Left colon (tissue), 2 donors: ENCODE measurements around the gene ARRB2. TPM values are rescaled to one million over a fixed set of nuclear protein-coding genes. Genes with fewer than 3 reads are reported as not detected.
"Not testable (repeated sequence)": the region's sequence is repeated elsewhere in the genome, so short reads cannot be mapped to it uniquely, and the experiment has no call there.

Experiments used
- ATAC-seq: fragments of 200-7000 bp; cut with Tn5 transposase; one replicate; pipeline ENCODE4 v1.9.1; 2020; ENCODE audit warnings: mild to moderate bottlenecking, moderate library complexity
- DNase-seq, 2 donors: peaks; one replicate each; pipeline ENCODE4 v3.0.0-alpha.2; 2020
- intact Hi-C, 2 donors: fragments of 100-400 bp; cut with DNase I in 1 of 2; cut with micrococcal nuclease in 1 of 2; formaldehyde crosslinking; loops; one replicate each; pipeline versions ENCODE4 v1.11.2 to v1.14.0; 2022; cut with DNase I, micrococcal nuclease
- total RNA-seq, 2 donors: library from RNA; stranded (reverse); fragmentation: NEBNext Ultra II Directional; extraction: Animal tissue kit (Norgen Biotek cat#: 25700); gene quantifications; one replicate each; pipeline ENCODE4 v1.2.1, GENCODE V29; 2021
- donor health status: DM: no; HTN: no; CAD: no.
- donor health status: DM: yes; HTN: yes; CAD: no.

Gene ARRB2
- total RNA-seq, 2 donors from 2014 or later = 27.2 to 45.1 TPM

DNA sequence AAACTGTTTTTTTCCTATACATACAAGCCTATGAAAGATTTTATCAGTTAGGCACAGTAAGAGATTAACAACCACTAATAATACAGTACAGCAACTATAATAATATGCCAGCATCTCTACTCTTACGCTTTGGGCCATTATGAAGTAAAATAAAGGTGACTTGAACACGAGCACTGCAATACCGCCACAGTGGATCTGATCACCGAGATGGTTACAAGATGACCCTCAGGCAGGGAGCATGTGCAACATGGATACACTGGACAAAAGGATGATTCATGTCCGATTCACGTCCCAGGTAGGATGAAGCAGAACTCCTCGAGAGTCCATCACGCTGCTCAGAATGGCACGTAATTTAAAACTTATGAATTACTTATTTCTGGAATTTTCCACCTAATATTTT, 17.0 kb upstream of the ARRB2 start:
- intact Hi-C loops = no loop called here
- no peak for ATAC-seq

DNA sequence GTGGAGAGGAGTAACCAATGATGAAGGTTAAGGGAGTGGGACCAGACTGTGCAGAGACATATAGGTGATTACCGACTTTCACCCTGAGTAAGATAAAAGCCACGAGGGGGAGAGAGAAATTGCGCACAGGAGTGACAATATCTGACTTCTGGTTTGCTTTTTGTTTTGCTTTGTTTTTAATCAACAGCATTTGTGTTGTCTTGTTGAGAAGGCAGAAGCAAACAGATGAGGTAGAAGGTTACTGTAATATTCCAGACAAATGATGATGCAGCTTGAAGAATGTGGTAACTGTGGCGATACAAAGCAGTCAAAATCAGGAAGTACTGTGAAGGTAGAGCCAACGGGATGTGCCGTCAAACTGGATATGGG, 14.0 kb upstream of the ARRB2 start:
- DNase-seq (no peak), ATAC-seq (no peak)
- intact Hi-C loops = no loop called here

More for the DNA sequence above, 17.0 kb upstream of the ARRB2 start:
- no peak for DNase-seq

DNA sequence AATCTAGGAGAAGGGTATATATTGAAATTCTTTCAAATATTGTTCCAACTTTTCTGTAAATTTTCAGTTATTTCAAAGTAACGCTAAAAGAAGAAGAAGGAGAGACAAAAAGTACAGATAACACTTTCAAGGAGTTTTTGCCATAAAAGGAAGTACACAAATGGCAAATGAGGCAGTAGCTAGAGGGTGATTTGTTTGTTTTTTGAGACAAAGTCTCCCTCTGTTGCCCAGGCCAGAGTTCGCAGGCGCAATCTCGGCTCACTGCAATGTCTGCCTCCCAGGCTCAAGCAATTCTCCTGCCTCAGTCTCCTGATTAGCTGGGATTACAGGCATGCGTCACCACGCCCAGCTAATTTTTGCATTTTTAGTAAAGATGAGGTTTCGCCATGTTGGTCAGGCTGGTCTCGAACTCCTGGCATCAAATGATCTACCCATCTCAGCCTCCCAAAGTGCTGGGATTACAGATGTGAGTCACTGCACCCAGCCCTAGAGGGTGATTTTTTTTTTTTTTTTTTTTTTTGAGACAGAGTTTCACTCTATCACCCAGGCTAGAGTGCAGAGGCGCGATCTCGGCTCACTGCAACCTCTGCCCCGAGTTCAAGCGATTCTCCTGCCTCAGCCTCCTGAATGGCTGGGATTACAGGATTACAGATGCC, 10.9 kb upstream of the ARRB2 start:
- intact Hi-C loops = loop anchor here in 1 of 2 donors (10.0 kb wide), 1 partner anchor 185 kb away; no protein-coding TSS in a partner anchor

DNA sequence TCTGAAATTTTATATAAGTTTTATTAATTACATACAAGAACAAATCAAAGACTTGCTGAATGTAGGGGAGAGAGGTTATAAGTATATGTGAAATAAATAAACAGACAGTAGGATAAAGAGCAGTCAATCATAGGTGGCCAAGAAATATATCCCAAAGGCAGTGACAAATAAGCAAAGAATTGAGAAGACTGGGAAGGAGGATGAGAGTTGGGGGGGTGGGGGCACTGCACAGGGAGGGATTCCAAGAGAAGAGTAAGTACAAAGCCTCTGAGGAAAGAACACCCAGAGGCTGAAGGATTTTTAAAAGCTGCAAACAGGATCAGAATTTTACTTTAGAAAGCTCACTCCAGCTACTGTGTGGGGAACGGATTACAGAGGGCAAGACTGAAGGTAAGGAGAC, 9.3 kb upstream of the ARRB2 start:
- ATAC-seq = no peak
- no peak for DNase-seq
- intact Hi-C loops = loop anchor here in 1 of 2 donors (10.0 kb wide), 1 partner anchor 184 kb away; no protein-coding TSS in a partner anchor

More for the DNA sequence above, 10.9 kb upstream of the ARRB2 start:
- peak; percentile 31 for ATAC-seq
- not testable (repeated sequence) for DNase-seq

DNA sequence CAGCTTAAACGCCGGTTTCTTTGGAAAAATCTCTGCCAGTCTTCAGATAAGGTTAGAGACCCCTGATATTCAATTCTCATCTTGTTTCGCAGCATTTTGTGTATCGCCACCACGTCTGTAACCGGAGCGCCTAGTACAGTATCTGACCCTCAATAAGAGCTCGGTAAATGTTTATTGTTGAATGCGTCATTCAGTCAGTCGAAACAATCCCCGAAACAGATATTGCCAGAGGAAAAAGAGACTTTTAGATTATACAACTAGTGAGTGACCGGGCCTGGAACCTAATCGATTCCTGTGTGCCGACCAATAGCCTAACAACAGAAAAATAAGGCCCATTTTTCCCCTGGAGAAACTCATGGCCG, 7.1 kb upstream of the ARRB2 start:
- ATAC-seq (peak; percentile 5), DNase-seq (no peak)
- intact Hi-C loops = loop anchor here in 1 of 2 donors (10.0 kb wide), 1 partner anchor 181 kb away; no protein-coding TSS in a partner anchor

DNA sequence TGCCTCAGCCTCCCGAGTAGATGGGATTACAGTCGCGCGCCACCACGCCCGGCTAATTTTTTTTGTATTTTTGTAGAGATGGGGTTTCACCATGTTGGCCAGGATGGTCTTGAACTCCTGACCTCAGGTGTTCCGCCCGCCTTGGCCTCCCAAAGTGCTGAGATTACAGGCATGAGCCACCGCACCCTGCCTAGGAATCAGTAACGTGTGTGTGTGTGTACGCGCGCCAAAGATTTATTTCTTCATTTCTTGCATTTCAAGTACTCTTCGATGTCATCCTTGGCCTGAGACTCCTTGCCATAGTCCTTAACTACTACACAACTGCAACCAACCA, 5.9 kb upstream of the ARRB2 start:
- not testable (repeated sequence) for DNase-seq, ATAC-seq
- intact Hi-C loops = loop anchor here in 1 of 2 donors (10.0 kb wide), 1 partner anchor 180 kb away; no protein-coding TSS in a partner anchor

DNA sequence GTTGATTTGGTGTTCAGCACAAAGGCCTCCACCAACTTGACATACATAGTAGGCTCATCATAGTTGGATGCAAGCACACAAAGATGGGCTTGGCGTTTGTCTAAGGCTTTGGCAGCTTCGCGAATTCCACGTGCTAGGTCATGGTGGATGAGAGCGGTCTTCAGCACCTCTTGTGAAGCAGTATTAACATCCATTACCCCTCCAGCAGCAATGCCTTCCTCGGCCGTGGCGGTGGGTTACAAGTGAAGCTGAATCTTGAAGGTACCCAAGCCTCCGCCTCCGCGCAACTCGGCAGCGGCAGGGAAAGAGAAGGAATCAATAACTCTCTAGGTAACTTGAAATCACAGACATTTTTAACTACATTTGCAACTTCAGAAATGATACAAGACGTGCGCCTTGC, 5.4 kb upstream of the ARRB2 start:
- intact Hi-C loops = loop anchor here in 1 of 2 donors (10.0 kb wide), 1 partner anchor 180 kb away; no protein-coding TSS in a partner anchor
- ATAC-seq (no peak), DNase-seq (no peak)

DNA sequence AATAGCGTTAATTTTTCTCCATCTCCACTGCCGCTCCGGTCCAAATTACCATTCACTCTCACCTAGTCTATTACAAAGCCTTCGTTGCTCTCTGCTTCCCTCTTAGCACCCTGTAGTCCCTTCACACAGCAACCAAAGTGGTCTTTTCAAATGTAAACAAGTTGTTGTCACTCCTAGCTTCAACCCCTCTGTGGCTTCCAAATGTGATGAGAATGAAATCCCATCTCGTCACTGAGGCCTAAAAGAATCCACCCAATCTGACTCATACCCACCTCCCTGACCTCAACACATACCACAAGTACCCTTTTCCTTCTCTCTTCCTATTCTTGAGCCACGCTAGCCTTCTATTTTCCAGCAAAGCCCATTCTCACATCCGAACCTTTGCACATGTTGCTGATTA, 4.3 kb upstream of the ARRB2 start:
- DNase-seq (no peak), ATAC-seq (no peak)
- intact Hi-C loops = loop anchor here in 1 of 2 donors (10.0 kb wide), 1 partner anchor 179 kb away; no protein-coding TSS in a partner anchor

DNA sequence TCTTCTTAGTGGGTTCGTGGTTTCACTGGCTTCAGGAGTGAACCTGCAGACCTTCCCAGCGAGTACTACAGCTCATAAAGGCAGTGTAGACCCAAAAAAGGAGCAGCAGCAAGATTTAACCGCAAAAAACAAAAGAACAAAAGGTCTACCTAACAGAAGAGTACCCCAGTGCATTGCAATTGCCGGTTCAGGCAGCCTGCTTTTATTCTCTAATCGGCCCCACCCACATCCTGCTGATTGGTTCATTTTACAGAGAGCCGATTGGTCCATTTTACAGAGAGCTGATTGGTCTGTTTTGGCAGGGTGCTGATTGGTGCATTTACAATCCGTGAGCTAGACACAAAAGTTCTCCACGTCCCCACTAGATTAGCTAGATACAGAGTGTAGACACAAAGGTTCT, 2.0 kb upstream of the ARRB2 start:
- DNase-seq = no peak
- intact Hi-C loops = loop anchor here in 1 of 2 donors (10.0 kb wide), 1 partner anchor 176 kb away; no protein-coding TSS in a partner anchor

DNA sequence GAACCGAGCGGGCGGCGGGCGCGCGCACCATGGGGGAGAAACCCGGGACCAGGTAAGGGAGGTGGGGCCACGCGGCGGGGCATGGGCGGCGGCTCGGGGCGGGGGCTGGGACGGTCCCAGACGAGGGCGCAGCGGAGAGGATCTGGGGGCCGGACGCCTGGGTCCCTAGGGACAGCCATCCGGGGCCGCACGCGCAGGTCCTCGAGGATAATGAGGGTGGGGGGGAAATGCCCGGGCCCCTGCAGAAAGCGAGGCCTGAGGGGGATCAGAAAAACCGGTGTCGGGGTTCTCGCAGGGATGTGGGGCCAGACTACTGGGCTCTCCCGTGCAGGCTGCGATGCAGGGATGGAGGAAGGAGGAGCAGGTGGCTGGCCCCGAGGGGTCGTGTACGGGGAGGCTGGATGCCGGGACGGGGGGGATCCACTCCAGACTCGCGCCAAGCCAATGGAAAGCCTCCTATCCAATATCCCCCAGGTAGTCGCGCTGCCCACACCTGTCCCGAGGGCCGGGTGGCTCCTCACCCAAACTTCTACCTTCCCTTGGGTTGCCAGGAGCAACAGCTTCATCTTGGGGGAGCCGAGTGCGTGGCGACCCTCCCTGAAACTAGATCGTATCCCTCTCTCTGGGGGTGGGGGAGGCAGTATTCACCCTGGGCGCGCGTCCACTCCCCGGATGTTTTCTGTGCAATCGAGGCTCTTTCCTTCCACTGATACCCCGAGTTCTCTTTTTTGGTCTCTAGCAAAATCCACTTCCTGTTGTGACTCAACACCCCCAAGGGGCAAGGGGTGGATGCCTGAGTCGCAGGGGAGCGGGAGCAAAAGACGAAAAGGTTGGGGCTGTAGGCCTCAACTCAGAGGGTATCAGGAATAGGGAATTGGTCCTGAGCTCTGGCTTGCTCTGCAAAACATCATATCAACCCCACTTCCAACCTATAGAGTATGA, 532 bp downstream of the ARRB2 start:
- ATAC-seq = peak; percentile 2

More for the DNA sequence above, 2.0 kb upstream of the ARRB2 start:
- ATAC-seq = no peak

DNA sequence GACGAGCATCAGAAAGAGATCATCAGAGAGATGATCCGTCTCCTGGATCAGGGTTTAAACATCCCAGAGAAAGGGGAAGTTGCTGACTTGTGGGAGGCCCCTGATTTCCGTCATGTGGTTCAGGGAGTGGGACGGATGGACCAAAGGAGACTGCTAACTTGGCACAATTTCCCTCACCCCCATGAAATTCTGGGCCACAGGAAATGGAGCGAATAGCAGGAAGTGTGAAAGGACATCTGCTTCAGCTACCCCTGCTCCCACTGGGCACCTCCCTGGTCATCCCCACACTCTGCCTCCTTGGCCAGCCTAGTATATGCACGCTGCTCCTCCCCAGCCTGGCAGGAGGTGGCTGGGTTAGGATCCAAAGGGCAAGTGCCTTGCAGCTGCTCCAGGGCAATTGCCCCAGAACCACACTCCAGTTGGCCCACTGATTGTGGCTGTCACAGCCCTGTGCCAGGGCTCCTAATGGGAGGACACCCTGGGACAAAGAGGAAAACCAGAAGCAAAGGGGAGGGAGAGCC, 1.3 kb downstream of the ARRB2 start:
- intact Hi-C loops = no loop called here
- ATAC-seq (peak; percentile 64), DNase-seq (peak; percentile 69 to 81)

More for the DNA sequence above, 532 bp downstream of the ARRB2 start:
- DNase-seq = peak in 1 of 2 donors; percentile 51
- intact Hi-C loops = no loop called here

DNA sequence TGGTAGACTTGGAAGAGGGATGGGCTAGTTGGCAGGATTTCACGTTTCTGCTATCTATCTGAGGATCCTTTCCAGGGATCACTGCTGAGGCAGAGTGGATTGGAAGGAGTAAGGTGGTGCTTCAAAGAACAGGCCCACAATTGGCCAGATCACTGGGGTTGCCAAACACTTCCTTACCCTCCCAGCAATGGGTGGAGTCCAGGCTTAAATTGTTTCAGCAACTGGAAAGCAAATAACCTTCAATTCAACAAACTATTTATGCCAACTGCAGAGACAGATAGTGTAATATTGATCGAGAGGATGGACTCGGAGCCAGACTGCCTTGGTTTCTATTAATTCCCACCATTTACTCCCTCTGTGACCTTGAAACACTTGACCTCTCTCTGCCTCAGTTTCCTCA, 2.1 kb downstream of the ARRB2 start:
- intact Hi-C loops = no loop called here
- ATAC-seq = peak; percentile 23

DNA sequence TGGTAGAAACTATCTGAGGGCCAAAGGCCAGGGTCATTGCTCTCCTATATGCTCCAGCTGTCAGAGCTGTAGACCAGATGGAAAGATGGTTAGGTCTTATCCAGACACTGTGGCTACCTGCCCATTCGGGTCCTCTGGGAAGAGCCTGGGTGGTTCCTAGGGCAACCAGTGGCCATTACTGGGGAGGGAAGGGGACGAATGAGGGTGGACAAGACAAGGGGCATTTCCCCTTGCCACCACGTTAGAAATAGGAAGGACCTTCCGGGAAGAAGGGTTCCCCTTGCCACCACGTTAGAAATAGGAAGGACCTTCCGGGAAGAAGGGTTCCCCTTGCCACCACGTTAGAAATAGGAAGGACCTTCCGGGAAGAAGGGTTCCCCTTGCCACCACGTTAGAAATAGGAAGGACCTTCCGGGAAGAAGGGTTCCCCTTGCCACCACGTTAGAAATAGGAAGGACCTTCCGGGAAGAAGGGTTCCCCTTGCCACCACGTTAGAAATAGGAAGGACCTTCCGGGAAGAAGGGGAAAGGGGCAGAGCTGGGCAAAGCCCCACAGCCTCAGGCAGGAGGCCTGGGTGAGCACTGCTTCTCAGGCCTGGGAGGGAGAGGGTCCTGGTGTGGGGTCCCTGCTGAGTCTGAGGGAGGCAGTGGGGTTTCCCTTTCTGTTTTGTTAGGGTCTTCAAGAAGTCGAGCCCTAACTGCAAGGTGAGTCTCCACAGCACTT, 4.1 kb downstream of the ARRB2 start:
- DNase-seq, ATAC-seq, intact Hi-C loops: not testable (repeated sequence)

More for the DNA sequence above, 2.1 kb downstream of the ARRB2 start:
- no peak for DNase-seq

DNA sequence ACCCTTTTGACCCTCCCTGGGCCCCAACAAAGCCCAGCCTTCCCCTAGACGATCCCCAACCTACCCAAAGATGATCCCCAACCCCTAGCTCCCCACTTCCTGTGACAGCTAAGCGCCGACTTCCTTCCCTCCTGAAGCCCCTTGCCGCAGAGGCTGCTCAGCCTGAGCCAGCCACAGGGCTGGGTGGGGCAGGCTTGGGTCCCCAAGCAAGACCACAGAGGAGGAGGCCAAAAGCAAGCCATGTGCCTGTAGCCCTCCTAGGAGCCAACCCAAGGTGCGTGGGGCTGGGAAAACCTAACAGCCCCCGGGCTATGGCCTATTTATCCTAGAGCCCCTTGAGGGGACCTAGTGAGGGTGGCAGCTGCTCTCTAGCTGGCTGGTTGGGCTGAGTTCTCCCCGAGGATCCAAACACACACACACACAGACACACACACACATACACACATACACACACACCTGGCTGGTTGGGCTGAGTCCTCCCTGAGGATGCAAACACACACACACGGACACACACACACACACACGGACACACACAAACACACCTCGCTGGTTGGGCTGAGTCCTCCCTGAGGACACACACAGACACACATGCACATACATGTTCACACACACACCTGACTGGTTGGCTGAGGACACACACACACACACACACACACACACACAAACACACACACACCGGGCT, 4.8 kb downstream of the ARRB2 start:
- no peak for ATAC-seq
- intact Hi-C loops = no loop called here
- no peak for DNase-seq

DNA sequence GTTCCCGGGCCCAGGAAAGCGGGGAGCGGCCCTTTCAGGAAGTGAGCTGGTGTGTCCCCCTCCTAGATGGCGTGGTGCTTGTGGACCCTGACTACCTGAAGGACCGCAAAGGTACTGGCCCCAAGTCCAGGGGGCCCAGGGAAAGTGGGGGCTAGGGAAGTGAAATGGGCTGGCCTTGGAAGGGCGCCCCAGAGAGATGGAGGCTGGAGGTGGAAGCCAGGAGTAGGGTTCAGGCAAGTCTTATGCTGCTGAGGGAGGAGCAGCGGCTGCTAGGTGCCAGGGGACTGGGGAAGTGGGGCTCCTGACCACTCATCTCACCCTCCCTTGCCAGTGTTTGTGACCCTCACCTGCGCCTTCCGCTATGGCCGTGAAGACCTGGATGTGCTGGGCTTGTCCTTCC, 5.6 kb downstream of the ARRB2 start:
- intact Hi-C loops = no loop called here
- no peak for DNase-seq
- ATAC-seq = no peak

DNA sequence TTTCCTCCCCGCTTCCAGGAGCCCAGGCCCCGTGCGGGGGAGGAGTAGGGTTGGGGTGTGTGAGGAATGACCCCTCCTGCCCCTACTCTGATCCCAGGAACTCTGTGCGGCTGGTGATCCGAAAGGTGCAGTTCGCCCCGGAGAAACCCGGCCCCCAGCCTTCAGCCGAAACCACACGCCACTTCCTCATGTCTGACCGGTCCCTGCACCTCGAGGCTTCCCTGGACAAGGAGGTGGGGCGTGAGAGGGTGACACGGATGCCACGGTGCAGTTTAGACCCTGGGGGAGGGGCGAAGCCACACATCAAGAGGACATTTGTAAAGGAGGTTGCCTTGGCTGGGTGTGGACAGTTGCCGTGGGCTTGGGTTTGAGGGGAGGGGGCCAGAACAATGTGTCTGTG, 7.4 kb downstream of the ARRB2 start:
- no peak for ATAC-seq
- intact Hi-C loops = no loop called here
- no peak for DNase-seq

DNA sequence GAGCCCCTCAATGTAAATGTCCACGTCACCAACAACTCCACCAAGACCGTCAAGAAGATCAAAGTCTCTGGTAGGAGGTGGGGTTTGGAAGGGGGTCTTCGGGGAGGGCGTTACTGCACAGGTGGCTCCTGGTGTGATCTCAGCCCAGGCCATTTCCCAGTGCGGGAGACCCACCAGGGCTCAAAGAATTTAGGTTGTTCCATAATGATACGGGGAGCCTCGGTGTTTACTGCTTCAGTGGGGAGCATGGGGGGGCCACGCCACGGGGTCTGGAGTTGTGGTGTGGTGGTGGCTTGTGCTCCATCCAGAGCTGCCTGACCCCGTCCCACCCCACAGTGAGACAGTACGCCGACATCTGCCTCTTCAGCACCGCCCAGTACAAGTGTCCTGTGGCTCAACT, 7.8 kb downstream of the ARRB2 start:
- intact Hi-C loops = no loop called here
- ATAC-seq = no peak

DNA sequence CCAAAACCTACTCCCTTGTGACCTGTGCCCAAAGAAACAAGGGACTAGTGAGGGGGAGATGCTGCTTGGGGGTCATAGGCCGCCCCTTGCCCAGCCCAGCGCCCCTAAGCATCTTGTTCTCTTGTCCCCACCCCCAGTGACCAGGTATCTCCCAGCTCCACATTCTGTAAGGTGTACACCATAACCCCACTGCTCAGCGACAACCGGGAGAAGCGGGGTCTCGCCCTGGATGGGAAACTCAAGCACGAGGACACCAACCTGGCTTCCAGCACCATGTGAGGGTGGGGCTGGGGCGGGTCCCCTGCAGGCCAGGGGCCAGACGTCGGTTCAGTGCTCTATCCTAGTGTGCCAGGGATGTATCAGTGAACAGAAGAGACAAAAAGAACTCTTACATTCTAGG, 8.7 kb downstream of the ARRB2 start:
- intact Hi-C loops = no loop called here
- ATAC-seq = no peak
- no peak for DNase-seq

More for the DNA sequence above, 7.8 kb downstream of the ARRB2 start:
- DNase-seq = no peak
